Measurements from ENCODE around the gene ABLIM2.
A peak's percentile ranks its signal among the peaks of the same experiment; 100 is the strongest.
"Not testable (repeated sequence)": the region's sequence is repeated elsewhere in the genome, so short reads cannot be mapped to it uniquely, and the experiment has no call there.

Gene ABLIM2

GRCh38 chr4:7938266-7938608, 220.4 kb downstream of the ABLIM2 start:
- no peaks in the 10 kb centered on the region for H3K36me3 Mint-ChIP-seq (ENCODE audit: low read depth)
- peak overlapping the region; percentile 34 for H3K27ac Mint-ChIP-seq
- no peaks in the 10 kb centered on the region for H3K9me3 Mint-ChIP-seq
- peaks cover 31% of the 10 kb centered on the region for H3K27me3 Mint-ChIP-seq (ENCODE audit: low read depth)
- H3K4me1 Mint-ChIP-seq (ENCODE audit: low read depth): peaks cover 13% of the 10 kb centered on the region
- H3K4me3 Mint-ChIP-seq: peak overlapping the region; percentile 69

GRCh38 chr4:7937006-7937405, 221.6 kb downstream of the ABLIM2 start:
- Mint-ChIP-seq H3K4me3 (no peak overlapping the region), H3K27ac (no peak overlapping the region), H3K36me3 (ENCODE audit: low read depth) (no peaks in the 10 kb centered on the region), H3K27me3 (ENCODE audit: low read depth) (peaks cover 31% of the 10 kb centered on the region), H3K9me3 (no peaks in the 10 kb centered on the region), H3K4me1 (ENCODE audit: low read depth) (peaks cover 13% of the 10 kb centered on the region)

GRCh38 chr4:7933651-7934510, 224.7 kb downstream of the ABLIM2 start:
- Mint-ChIP-seq H3K27ac (no peak overlapping the region), H3K27me3 (ENCODE audit: low read depth) (peaks cover 31% of the 10 kb centered on the region), H3K4me3 (no peak overlapping the region), H3K9me3 (no peaks in the 10 kb centered on the region), H3K4me1 (ENCODE audit: low read depth) (peaks cover 9% of the 10 kb centered on the region), H3K36me3 (ENCODE audit: low read depth) (no peaks in the 10 kb centered on the region)

- H3K4me3 Mint-ChIP-seq: no peak overlapping the region
- H3K36me3 Mint-ChIP-seq (ENCODE audit: low read depth): no peaks in the 10 kb centered on the region
- H3K9me3 Mint-ChIP-seq: no peaks in the 10 kb centered on the region
- no peak overlapping the region for H3K27ac Mint-ChIP-seq
- peaks cover 17% of the 10 kb centered on the region for H3K27me3 Mint-ChIP-seq (ENCODE audit: low read depth)
- H3K4me1 Mint-ChIP-seq (ENCODE audit: low read depth): no peaks in the 10 kb centered on the region
These were observed 226.3 kb downstream of the ABLIM2 start for GRCh38 chr4:7932287-7932686.

- H3K36me3 Mint-ChIP-seq (ENCODE audit: low read depth): no peaks in the 10 kb centered on the region
- H3K9me3 Mint-ChIP-seq: no peaks in the 10 kb centered on the region
- H3K27me3 Mint-ChIP-seq (ENCODE audit: low read depth): no peaks in the 10 kb centered on the region
- no peaks in the 10 kb centered on the region for H3K4me1 Mint-ChIP-seq (ENCODE audit: low read depth)
- no peak overlapping the region for H3K4me3 Mint-ChIP-seq
- no peak overlapping the region for H3K27ac Mint-ChIP-seq
These were observed 229.3 kb downstream of the ABLIM2 start for GRCh38 chr4:7929118-7929951.

- Mint-ChIP-seq H3K36me3 (ENCODE audit: low read depth) (no peaks in the 10 kb centered on the region), H3K27me3 (ENCODE audit: low read depth) (no peaks in the 10 kb centered on the region), H3K4me1 (ENCODE audit: low read depth) (no peaks in the 10 kb centered on the region), H3K4me3 (no peak overlapping the region), H3K9me3 (no peaks in the 10 kb centered on the region), H3K27ac (no peak overlapping the region)
These were observed 229.9 kb downstream of the ABLIM2 start for GRCh38 chr4:7928711-7929110.

- no peaks in the 10 kb centered on the region for H3K36me3 Mint-ChIP-seq (ENCODE audit: low read depth)
- H3K4me1 Mint-ChIP-seq (ENCODE audit: low read depth): no peaks in the 10 kb centered on the region
- no peaks in the 10 kb centered on the region for H3K9me3 Mint-ChIP-seq
- H3K27me3 Mint-ChIP-seq (ENCODE audit: low read depth): no peaks in the 10 kb centered on the region
- H3K4me3 Mint-ChIP-seq: no peak overlapping the region
- H3K27ac Mint-ChIP-seq: no peak overlapping the region
These were observed 231.8 kb downstream of the ABLIM2 start for GRCh38 chr4:7926822-7927221.

- no peaks in the 10 kb centered on the region for H3K27me3 Mint-ChIP-seq (ENCODE audit: low read depth)
- no peaks in the 10 kb centered on the region for H3K36me3 Mint-ChIP-seq (ENCODE audit: low read depth)
- H3K4me3 Mint-ChIP-seq: no peak overlapping the region
- H3K4me1 Mint-ChIP-seq (ENCODE audit: low read depth): no peaks in the 10 kb centered on the region
- no peaks in the 10 kb centered on the region for H3K9me3 Mint-ChIP-seq
- H3K27ac Mint-ChIP-seq: no peak overlapping the region
These were observed 234.0 kb downstream of the ABLIM2 start for GRCh38 chr4:7924570-7924969.

GRCh38 chr4:7924163-7924562, 234.4 kb downstream of the ABLIM2 start:
- H3K9me3 Mint-ChIP-seq: no peaks in the 10 kb centered on the region
- no peaks in the 10 kb centered on the region for H3K4me1 Mint-ChIP-seq (ENCODE audit: low read depth)

GRCh38 chr4:7922466-7922865, 236.1 kb downstream of the ABLIM2 start:
- Mint-ChIP-seq H3K4me3 (no peak overlapping the region), H3K27me3 (ENCODE audit: low read depth) (no peaks in the 10 kb centered on the region), H3K9me3 (no peaks in the 10 kb centered on the region), H3K36me3 (ENCODE audit: low read depth) (no peaks in the 10 kb centered on the region), H3K27ac (no peak overlapping the region), H3K4me1 (ENCODE audit: low read depth) (no peaks in the 10 kb centered on the region)

More at GRCh38 chr4:7924163-7924562, 234.4 kb downstream of the ABLIM2 start:
- H3K27me3 Mint-ChIP-seq (ENCODE audit: low read depth): no peaks in the 10 kb centered on the region
- no peaks in the 10 kb centered on the region for H3K36me3 Mint-ChIP-seq (ENCODE audit: low read depth)
- H3K4me3 Mint-ChIP-seq: no peak overlapping the region
- H3K27ac Mint-ChIP-seq: no peak overlapping the region

- H3K27ac Mint-ChIP-seq: no peak overlapping the region
- peaks cover 7% of the 10 kb centered on the region for H3K4me1 Mint-ChIP-seq (ENCODE audit: low read depth)
- H3K27me3 Mint-ChIP-seq (ENCODE audit: low read depth): no peaks in the 10 kb centered on the region
- no peaks in the 10 kb centered on the region for H3K36me3 Mint-ChIP-seq (ENCODE audit: low read depth)
- no peaks in the 10 kb centered on the region for H3K9me3 Mint-ChIP-seq
- H3K4me3 Mint-ChIP-seq: no peak overlapping the region
These were observed 239.6 kb downstream of the ABLIM2 start for GRCh38 chr4:7918981-7919380.

GRCh38 chr4:7918187-7918586, 240.4 kb downstream of the ABLIM2 start:
- not testable (repeated sequence) for H3K27ac Mint-ChIP-seq; H3K36me3 Mint-ChIP-seq (ENCODE audit: low read depth); H3K9me3 Mint-ChIP-seq; H3K4me3 Mint-ChIP-seq; H3K4me1 Mint-ChIP-seq (ENCODE audit: low read depth); H3K27me3 Mint-ChIP-seq (ENCODE audit: low read depth)

- Mint-ChIP-seq H3K27ac (no peak overlapping the region), H3K4me3 (no peak overlapping the region), H3K4me1 (ENCODE audit: low read depth) (peaks cover 7% of the 10 kb centered on the region), H3K9me3 (no peaks in the 10 kb centered on the region), H3K36me3 (ENCODE audit: low read depth) (no peaks in the 10 kb centered on the region), H3K27me3 (ENCODE audit: low read depth) (peaks cover under 1% of the 10 kb centered on the region)
These were observed 240.9 kb downstream of the ABLIM2 start for GRCh38 chr4:7917669-7918068.

GRCh38 chr4:7915875-7916242, 242.8 kb downstream of the ABLIM2 start:
- Mint-ChIP-seq H3K9me3 (no peaks in the 10 kb centered on the region), H3K4me1 (ENCODE audit: low read depth) (peaks cover 7% of the 10 kb centered on the region), H3K36me3 (ENCODE audit: low read depth) (no peaks in the 10 kb centered on the region), H3K27ac (no peak overlapping the region), H3K27me3 (ENCODE audit: low read depth) (peaks cover 4% of the 10 kb centered on the region), H3K4me3 (no peak overlapping the region)
